ENCODE measurements around the gene OGFOD2. TPM values are rescaled to one million over a fixed set of nuclear protein-coding genes. Genes with fewer than 3 reads are reported as not detected.

OGFOD2 gene
- total RNA-seq, 1 experiment from 2014 or later = 21.6 TPM

DNA sequence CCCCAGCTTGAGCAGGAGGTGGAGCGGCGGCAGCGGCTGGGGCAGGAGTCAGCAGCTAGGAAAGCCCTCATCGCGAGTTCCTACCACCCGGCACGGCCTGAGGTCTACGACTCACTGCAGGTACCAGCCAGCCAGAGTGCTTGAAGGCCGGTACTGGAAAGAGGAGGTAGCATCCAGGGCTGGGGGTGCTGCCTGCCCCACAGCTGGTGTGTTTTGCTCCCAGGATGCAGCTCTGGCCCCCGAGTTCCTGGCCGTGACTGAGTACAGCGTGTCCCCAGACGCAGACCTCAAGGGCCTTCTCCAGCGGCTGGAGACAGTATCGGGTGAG, 1.6 kb downstream of the OGFOD2 start:
- DNase-seq = no peak
- H3K36me3 Mint-ChIP-seq (ENCODE audit: insufficient read depth, unreplicated experiment) = peaks cover 41% of the 10 kb centered on the region
- H3K9me3 ChIP-seq = no peaks in the 10 kb centered on the region
- H3K27ac Mint-ChIP-seq (ENCODE audit: unreplicated experiment) = peak overlapping the region; percentile 99
- H3K36me3 ChIP-seq (ENCODE audit: control insufficient read depth, insufficient read depth, low read length) = no peaks in the 10 kb centered on the region
- TF ChIP-seq, protein P1, sequence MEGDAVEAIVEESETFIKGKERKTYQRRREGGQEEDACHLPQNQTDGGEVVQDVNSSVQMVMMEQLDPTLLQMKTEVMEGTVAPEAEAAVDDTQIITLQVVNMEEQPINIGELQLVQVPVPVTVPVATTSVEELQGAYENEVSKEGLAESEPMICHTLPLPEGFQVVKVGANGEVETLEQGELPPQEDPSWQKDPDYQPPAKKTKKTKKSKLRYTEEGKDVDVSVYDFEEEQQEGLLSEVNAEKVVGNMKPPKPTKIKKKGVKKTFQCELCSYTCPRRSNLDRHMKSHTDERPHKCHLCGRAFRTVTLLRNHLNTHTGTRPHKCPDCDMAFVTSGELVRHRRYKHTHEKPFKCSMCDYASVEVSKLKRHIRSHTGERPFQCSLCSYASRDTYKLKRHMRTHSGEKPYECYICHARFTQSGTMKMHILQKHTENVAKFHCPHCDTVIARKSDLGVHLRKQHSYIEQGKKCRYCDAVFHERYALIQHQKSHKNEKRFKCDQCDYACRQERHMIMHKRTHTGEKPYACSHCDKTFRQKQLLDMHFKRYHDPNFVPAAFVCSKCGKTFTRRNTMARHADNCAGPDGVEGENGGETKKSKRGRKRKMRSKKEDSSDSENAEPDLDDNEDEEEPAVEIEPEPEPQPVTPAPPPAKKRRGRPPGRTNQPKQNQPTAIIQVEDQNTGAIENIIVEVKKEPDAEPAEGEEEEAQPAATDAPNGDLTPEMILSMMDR (IDR thresholded peaks at IDR 0.05; ENCODE audit: insufficient read depth in 1 of 2, low read depth in 1 of 2, low read length in 1 of 2, severe bottlenecking in 1 of 2, unreplicated experiment in 1 of 2) = no peak
- peaks cover 7% of the 10 kb centered on the region; the same call in 1 of the 2 replicates for H3K4me1 ChIP-seq
- H3K9me3 Mint-ChIP-seq (ENCODE audit: unreplicated experiment) = no peaks in the 10 kb centered on the region
- ChIA-PET POLR2A (no interaction called here), CTCF (no interaction called here)
- no peaks in the 10 kb centered on the region for H3K27me3 ChIP-seq (replicated peaks; ENCODE audit: control insufficient read depth, insufficient read depth, low read length)
- H3K4me3 ChIP-seq (ENCODE audit: low read depth, low read length) = no peak overlapping the region
- no TSS peak for BruUV-seq (replicated peaks)
- H3K27me3 Mint-ChIP-seq (ENCODE audit: insufficient read depth, unreplicated experiment) = no peaks in the 10 kb centered on the region
- intact Hi-C loops (cut with micrococcal nuclease; ENCODE audit: unreplicated experiment) = no loop called here
- no peaks in the 10 kb centered on the region for H3K4me1 Mint-ChIP-seq (ENCODE audit: low read depth, unreplicated experiment)
- peak overlapping the region; percentile 94 for H3K4me3 Mint-ChIP-seq (ENCODE audit: unreplicated experiment)

DNA sequence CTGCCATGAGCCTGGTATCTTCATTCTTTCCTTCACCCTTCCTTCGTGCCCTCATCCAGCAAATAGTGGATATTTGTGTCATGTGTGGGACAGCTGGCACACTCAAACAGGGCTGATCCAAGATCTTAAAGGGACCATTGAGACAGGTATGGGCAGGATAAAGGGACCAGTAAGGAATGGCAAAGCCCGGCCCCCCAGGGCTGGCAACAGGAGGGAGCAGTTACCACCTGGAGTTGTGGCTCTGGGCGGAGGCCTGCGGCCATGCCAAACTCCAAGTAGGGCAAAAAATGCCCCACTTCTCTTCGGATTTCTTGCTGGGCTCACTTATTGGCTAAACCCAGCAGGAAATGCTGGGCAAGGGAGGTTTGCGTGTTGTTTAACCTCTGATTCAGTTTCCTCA, 2.1 kb downstream of the OGFOD2 start:
- TF ChIP-seq, protein P1 (IDR thresholded peaks at IDR 0.05; ENCODE audit: insufficient read depth in 1 of 2, low read depth in 1 of 2, low read length in 1 of 2, severe bottlenecking in 1 of 2, unreplicated experiment in 1 of 2) = no peak
- no TSS peak for BruUV-seq (replicated peaks)
- ChIA-PET CTCF (no interaction called here), POLR2A (no interaction called here)
- Mint-ChIP-seq H3K4me1 (ENCODE audit: low read depth, unreplicated experiment) (no peaks in the 10 kb centered on the region), H3K36me3 (ENCODE audit: insufficient read depth, unreplicated experiment) (peaks cover 41% of the 10 kb centered on the region), H3K27me3 (ENCODE audit: insufficient read depth, unreplicated experiment) (no peaks in the 10 kb centered on the region), H3K4me3 (ENCODE audit: unreplicated experiment) (no peak overlapping the region), H3K27ac (ENCODE audit: unreplicated experiment) (no peak overlapping the region), H3K9me3 (ENCODE audit: unreplicated experiment) (no peaks in the 10 kb centered on the region)
- Histone ChIP-seq H3K27me3 (replicated peaks; ENCODE audit: control insufficient read depth, insufficient read depth, low read length) (no peaks in the 10 kb centered on the region), H3K4me1 (peaks cover 12% of the 10 kb centered on the region; the same call in 1 of the 2 replicates), H3K9me3 (no peaks in the 10 kb centered on the region), H3K4me3 (ENCODE audit: low read depth, low read length) (no peak overlapping the region), H3K36me3 (ENCODE audit: control insufficient read depth, insufficient read depth, low read length) (no peaks in the 10 kb centered on the region)
- intact Hi-C loops (cut with micrococcal nuclease; ENCODE audit: unreplicated experiment) = no loop called here
- DNase-seq = no peak

DNA sequence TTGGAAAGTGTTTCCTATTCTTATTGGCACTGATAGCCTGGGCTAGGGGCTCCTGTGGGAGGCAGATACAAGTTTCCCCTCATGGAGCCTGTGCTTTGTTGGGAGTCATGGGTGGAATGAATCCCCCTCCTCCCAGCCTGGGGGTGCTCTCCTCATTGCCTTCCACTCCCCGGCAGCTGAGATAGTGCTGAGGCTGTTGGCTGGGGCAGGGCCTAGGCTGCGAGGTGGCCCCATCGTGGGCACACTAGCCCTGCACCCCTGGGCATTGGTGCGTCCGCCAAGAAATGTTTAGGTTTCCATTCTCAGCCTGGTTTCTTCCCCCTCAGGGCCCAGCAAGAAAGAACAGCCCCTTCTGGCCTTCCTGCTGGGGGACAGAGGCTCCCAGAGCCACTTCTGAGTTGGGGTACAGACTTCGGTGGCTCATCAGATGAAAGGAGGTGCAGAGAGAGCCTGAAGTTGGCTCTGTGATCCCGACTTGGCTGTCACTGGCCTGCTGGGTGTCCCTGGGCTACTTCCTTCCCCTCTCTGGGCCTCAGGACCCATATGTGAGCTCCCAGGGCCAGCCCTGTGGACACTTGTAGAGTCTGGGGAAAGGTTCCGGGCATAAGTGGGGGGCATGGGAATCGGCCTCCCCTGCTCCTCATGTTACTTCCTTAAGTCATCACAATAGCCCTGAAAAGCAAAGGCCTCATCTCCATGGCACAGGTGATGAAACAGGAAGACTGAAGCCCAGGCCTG, 2.8 kb downstream of the OGFOD2 start:
- TF ChIP-seq, protein P1 (IDR thresholded peaks at IDR 0.05; ENCODE audit: insufficient read depth in 1 of 2, low read depth in 1 of 2, low read length in 1 of 2, severe bottlenecking in 1 of 2, unreplicated experiment in 1 of 2) = no peak
- intact Hi-C loops (cut with micrococcal nuclease; ENCODE audit: unreplicated experiment) = no loop called here
- POLR2A ChIA-PET = no interaction called here
- no peaks in the 10 kb centered on the region for H3K9me3 Mint-ChIP-seq (ENCODE audit: unreplicated experiment)
- no peaks in the 10 kb centered on the region for H3K27me3 ChIP-seq (replicated peaks; ENCODE audit: control insufficient read depth, insufficient read depth, low read length)
- no peaks in the 10 kb centered on the region for H3K36me3 ChIP-seq (ENCODE audit: control insufficient read depth, insufficient read depth, low read length)
- no peak for DNase-seq
- no peak overlapping the region for H3K4me3 Mint-ChIP-seq (ENCODE audit: unreplicated experiment)
- no peaks in the 10 kb centered on the region for H3K4me1 Mint-ChIP-seq (ENCODE audit: low read depth, unreplicated experiment)
- H3K4me1 ChIP-seq = peaks cover 12% of the 10 kb centered on the region; the same call in 1 of the 2 replicates
- no peaks in the 10 kb centered on the region for H3K9me3 ChIP-seq
- CTCF ChIA-PET = no interaction called here
- H3K27me3 Mint-ChIP-seq (ENCODE audit: insufficient read depth, unreplicated experiment) = no peaks in the 10 kb centered on the region
- no peak overlapping the region for H3K4me3 ChIP-seq (ENCODE audit: low read depth, low read length)
- H3K27ac Mint-ChIP-seq (ENCODE audit: unreplicated experiment) = no peak overlapping the region
- peaks cover 43% of the 10 kb centered on the region for H3K36me3 Mint-ChIP-seq (ENCODE audit: insufficient read depth, unreplicated experiment)
- BruUV-seq (replicated peaks) = no TSS peak

Data from Caco-2 (cell line).